DOHH2 (cell line): ENCODE results near the gene TRPC4.
A peak's percentile ranks its signal among the peaks of the same experiment; 100 is the strongest.

Experiments used
- CTCF ChIP-seq: fragments of 200-600 bp; sonication (generic); IDR thresholded peaks from one replicate; pipeline ENCODE4 v1.5.1; 2014; ENCODE audit warnings: antibody characterized with exemption, mild to moderate bottlenecking, low read depth, low read length; ENCODE audit not compliant: poor library complexity, severe bottlenecking
- EZH2phosphoT487 ChIP-seq: fragments of 200-600 bp; sonication (generic); IDR thresholded peaks from 2 replicates; pipeline ENCODE4 v1.6.1; 2017; ENCODE audit warnings: borderline replicate concordance, mild to moderate bottlenecking, antibody characterized with exemption, low read length, moderate library complexity, mixed read lengths

DNA sequence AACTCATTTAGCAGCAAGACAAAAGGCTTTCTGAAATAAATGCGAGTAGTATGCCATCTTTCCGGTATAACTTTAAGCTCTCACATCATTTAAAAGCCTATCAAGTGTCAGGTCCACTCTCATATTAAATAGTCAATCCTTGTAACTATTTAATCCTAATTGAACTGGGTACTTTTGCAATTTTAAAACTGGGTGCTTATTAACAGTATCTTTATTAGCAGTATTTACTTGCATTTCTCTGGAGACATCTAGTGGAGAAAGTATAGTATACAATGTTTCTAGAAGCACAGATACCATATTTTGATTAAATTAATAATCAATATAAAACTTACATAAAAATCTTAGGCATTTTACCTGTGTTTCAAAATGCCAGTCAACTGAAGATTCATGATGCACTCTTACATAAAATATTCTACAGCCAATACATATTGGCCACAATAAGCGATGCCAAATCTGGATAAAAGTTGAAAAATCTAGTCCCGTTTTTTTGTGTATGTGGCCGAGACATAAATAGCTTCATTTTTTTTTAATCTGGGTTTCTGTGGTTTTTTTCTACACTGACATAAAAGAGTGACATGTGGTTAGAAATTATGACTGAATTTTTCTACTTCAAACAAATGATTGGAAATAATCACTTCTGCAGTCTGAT, 266.7 kb downstream of the TRPC4 start:
- TF ChIP-seq CTCF (peak; percentile 28), EZH2phosphoT487 (no peak)
